Measurements from ENCODE around the gene SLC25A24. TPM values are rescaled to one million over a fixed set of nuclear protein-coding genes. Genes with fewer than 3 reads are reported as not detected.

The SLC25A24 gene
- total RNA-seq, 2 experiments from 2014 or later = 7.4 to 8.2 TPM

DNA sequence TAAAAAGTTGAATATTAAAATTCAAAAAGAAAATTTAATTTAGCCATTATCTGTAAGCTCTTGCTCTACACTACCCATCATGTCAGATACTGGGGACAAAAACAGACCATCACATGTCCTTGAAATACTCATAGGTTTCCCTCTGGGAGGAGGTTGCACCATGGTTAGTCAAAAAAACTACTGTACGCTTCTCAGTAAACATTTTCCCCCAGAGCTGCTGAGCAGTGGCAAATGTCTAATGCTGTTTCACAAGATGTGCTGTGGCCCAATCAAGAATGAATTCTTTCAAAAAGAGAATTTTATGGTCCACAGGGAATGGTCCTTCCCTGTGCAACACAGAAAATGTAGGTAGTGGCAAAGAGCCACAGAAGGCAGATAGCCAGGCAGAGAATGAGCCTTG, 6.1 kb downstream of the SLC25A24 start:
- ATAC-seq = no peak
- Mint-ChIP-seq H3K9me3 (peaks cover 10% of the 10 kb centered on the region), H3K4me3 (no peak overlapping the region), H3K27me3 (no peaks in the 10 kb centered on the region), H3K36me3 (ENCODE audit: low read depth) (peaks cover 25% of the 10 kb centered on the region), H3K27ac (no peak overlapping the region), H3K4me1 (ENCODE audit: low read depth) (peaks cover 16% of the 10 kb centered on the region)
- no peak for DNase-seq
- CTCF ChIA-PET = no interaction called here
- intact Hi-C loops (cut with micrococcal nuclease) = no loop called here
- TF ChIP-seq, protein P1, sequence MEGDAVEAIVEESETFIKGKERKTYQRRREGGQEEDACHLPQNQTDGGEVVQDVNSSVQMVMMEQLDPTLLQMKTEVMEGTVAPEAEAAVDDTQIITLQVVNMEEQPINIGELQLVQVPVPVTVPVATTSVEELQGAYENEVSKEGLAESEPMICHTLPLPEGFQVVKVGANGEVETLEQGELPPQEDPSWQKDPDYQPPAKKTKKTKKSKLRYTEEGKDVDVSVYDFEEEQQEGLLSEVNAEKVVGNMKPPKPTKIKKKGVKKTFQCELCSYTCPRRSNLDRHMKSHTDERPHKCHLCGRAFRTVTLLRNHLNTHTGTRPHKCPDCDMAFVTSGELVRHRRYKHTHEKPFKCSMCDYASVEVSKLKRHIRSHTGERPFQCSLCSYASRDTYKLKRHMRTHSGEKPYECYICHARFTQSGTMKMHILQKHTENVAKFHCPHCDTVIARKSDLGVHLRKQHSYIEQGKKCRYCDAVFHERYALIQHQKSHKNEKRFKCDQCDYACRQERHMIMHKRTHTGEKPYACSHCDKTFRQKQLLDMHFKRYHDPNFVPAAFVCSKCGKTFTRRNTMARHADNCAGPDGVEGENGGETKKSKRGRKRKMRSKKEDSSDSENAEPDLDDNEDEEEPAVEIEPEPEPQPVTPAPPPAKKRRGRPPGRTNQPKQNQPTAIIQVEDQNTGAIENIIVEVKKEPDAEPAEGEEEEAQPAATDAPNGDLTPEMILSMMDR (IDR thresholded peaks at IDR 0.05) = no peak
- POLR2A ChIA-PET = no interaction called here

DNA sequence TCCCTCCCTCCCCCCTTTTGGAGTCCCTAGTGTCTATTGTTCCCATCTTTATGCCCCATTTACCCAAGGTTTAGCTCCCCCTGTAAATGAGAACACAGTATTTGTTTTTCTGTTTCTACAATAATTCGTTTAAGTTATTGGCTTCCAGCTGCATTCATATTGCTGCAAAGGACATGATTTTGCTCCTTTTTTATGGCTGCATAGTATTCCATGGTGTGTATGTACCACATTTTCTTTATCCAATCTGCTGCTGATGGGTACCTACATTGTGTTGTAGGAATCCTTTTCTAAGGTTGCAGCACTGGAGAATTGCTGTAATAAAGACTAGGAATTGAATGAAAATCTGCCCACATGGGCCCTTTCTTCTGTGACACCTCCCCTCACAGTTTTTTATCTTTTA, 6.8 kb downstream of the SLC25A24 start:
- peaks cover 27% of the 10 kb centered on the region for H3K36me3 Mint-ChIP-seq (ENCODE audit: low read depth)
- ATAC-seq = no peak
- CTCF ChIA-PET = interaction anchor here (1.6 kb wide), 1 partner anchor 12 kb away, joined by 4 read pairs; no protein-coding TSS in a partner anchor

DNA sequence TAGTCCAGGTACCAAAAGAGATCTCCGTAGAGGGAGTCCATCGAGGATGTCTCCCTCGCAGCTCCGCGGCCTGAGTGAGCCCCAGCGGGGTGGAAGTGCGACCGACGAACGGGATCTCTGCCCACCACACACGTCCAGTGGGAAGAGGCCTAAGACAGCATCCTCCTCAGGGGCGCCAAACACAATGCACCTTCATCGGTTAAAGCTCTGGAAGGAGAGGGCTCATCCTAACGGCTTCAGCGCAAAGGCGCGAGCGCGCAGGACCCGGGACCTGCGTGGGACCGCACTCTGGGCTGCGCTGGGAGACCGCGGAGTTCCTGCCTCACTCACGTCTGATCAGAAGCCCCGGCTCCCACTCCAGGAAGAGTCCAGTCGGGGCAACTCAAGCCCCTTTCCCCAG, 7.6 kb downstream of the SLC25A24 start:
- Mint-ChIP-seq H3K4me3 (no peak overlapping the region), H3K4me1 (ENCODE audit: low read depth) (peaks cover 12% of the 10 kb centered on the region), H3K36me3 (ENCODE audit: low read depth) (peaks cover 28% of the 10 kb centered on the region), H3K27ac (no peak overlapping the region), H3K9me3 (peaks cover 12% of the 10 kb centered on the region), H3K27me3 (no peaks in the 10 kb centered on the region)
- ChIA-PET CTCF (interaction anchor here (1.6 to 1.8 kb wide), 2 partner anchors 8 to 12 kb away, joined by 4 to 5 read pairs; no protein-coding TSS in a partner anchor), POLR2A (interaction anchor here (1.0 kb wide), 1 partner anchor 8 kb away, joined by 3 read pairs; no protein-coding TSS in a partner anchor)
- ATAC-seq (no peak), DNase-seq (no peak)
- intact Hi-C loops (cut with micrococcal nuclease) = no loop called here
- TF ChIP-seq, protein P1 (IDR thresholded peaks at IDR 0.05) = no peak

More for the DNA sequence above, 6.8 kb downstream of the SLC25A24 start:
- H3K27ac Mint-ChIP-seq = no peak overlapping the region
- H3K4me3 Mint-ChIP-seq = no peak overlapping the region
- intact Hi-C loops (cut with micrococcal nuclease) = no loop called here
- peaks cover 10% of the 10 kb centered on the region for H3K9me3 Mint-ChIP-seq
- TF ChIP-seq, protein P1 (IDR thresholded peaks at IDR 0.05) = no peak
- POLR2A ChIA-PET = no interaction called here
- H3K27me3 Mint-ChIP-seq = no peaks in the 10 kb centered on the region
- DNase-seq = no peak
- peaks cover 16% of the 10 kb centered on the region for H3K4me1 Mint-ChIP-seq (ENCODE audit: low read depth)

DNA sequence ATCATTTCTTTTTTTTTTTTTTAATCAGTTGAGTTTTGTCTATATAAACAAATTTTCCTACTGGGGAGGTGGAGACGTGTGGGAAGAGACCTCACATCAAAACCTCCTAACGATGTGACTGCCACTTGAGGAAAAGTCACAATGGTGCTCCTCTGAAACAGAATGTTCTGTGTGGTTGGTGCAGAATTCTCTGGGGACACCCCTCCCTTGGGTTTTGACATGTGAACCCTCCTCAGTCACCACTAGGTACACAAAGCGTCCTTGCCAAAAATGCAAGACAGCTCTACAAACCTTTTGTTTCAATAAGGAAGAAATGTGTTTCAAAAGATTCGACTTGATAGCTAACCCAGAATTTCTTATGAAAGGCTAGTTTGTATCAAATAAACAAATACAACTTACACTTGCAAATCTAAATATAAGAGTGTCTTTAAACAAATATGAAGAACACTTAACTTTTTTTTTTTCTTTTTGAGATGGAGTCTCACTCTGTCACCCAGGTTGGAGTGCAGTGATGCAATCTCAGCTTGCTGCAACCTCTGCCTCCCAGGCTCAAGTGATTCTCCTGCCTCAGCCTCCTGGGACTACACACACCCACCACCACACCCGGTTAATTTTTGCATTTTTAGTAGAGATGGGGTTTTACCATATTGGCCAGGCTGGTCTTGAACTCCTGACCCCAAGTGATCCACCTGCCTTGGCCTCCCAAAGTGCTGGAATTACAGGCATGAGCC, 9.3 kb downstream of the SLC25A24 start:
- Mint-ChIP-seq H3K27me3 (no peaks in the 10 kb centered on the region), H3K36me3 (ENCODE audit: low read depth) (peaks cover 29% of the 10 kb centered on the region), H3K4me1 (ENCODE audit: low read depth) (peaks cover 12% of the 10 kb centered on the region), H3K27ac (no peak overlapping the region), H3K9me3 (peaks cover 12% of the 10 kb centered on the region), H3K4me3 (no peak overlapping the region)
- intact Hi-C loops (cut with micrococcal nuclease) = no loop called here
- POLR2A ChIA-PET = interaction anchor here (0.6 to 1.0 kb wide), 2 partner anchors 9 to 10 kb away, joined by 3 read pairs; partner anchors contain the start of gene SLC25A24
- TF ChIP-seq, protein P1 (IDR thresholded peaks at IDR 0.05) = no peak
- CTCF ChIA-PET = interaction anchor here (0.6 to 1.8 kb wide), 2 partner anchors 10 to 374 kb away, joined by 3 to 5 read pairs; no protein-coding TSS in a partner anchor
- DNase-seq (no peak), ATAC-seq (no peak)

DNA sequence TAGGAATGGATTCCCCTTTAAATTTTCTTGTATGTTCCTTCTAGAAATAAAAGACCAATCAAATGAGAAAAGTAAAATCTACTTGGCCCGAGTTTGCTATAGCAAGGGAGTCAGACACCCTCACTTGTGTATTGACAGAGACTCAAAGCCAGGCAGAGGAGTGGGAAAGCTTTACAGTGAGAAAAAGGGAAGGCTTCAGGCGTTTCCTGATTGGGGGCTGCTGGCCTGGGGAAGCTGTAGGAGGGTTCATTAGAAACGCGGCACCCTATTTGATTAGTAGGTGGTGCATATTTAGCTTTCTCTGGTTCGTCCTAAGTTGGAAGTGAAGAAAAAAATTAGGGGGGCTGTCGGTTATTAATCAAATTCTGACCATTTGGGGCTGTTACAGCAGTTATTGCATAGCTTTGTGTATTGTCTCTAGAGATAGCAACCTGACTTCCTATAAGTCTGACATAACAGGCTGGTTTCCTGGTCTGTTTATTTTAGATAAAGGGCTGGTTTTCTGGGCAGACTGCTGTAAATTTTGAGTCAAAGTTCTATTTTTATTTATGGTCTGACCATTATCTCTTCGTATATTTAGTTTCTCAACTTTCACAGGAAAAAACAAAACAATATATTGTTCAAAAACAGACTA, 10.0 kb downstream of the SLC25A24 start:
- H3K4me1 Mint-ChIP-seq (ENCODE audit: low read depth) = peaks cover 12% of the 10 kb centered on the region
- ATAC-seq (no peak), DNase-seq (no peak)
- peaks cover 27% of the 10 kb centered on the region for H3K36me3 Mint-ChIP-seq (ENCODE audit: low read depth)
- no peak overlapping the region for H3K27ac Mint-ChIP-seq
- intact Hi-C loops (cut with micrococcal nuclease) = no loop called here
- H3K9me3 Mint-ChIP-seq = peaks cover 12% of the 10 kb centered on the region
- H3K27me3 Mint-ChIP-seq = no peaks in the 10 kb centered on the region
- ChIA-PET POLR2A (interaction anchor here (1.0 kb wide), 1 partner anchor 10 kb away, joined by 3 read pairs; the partner anchor contains the start of gene SLC25A24), CTCF (interaction anchor here (0.6 kb wide), 1 partner anchor 373 kb away, joined by 3 read pairs; no protein-coding TSS in a partner anchor)
- H3K4me3 Mint-ChIP-seq = no peak overlapping the region
- TF ChIP-seq, protein P1 (IDR thresholded peaks at IDR 0.05) = no peak

Data from activated CD8-positive, alpha-beta T cell treated with anti-CD3 and anti-CD28 coated beads for 36 hours (primary cell).